HL-60/S4 treated with phorbol 12-myristate 13-acetate at 8.2 ng/mL for 4 days and 3 days (cell line): ENCODE measurements around the gene ATG4B.

Source experiments
- in situ Hi-C: fragments of 300-500 bp; cut with MboI; formaldehyde crosslinking; loops from 2 replicates; pipeline ENCODE4 v1.15.0; 2022; ENCODE audit warnings: low sequenced_read_pairs

The ATG4B gene

DNA sequence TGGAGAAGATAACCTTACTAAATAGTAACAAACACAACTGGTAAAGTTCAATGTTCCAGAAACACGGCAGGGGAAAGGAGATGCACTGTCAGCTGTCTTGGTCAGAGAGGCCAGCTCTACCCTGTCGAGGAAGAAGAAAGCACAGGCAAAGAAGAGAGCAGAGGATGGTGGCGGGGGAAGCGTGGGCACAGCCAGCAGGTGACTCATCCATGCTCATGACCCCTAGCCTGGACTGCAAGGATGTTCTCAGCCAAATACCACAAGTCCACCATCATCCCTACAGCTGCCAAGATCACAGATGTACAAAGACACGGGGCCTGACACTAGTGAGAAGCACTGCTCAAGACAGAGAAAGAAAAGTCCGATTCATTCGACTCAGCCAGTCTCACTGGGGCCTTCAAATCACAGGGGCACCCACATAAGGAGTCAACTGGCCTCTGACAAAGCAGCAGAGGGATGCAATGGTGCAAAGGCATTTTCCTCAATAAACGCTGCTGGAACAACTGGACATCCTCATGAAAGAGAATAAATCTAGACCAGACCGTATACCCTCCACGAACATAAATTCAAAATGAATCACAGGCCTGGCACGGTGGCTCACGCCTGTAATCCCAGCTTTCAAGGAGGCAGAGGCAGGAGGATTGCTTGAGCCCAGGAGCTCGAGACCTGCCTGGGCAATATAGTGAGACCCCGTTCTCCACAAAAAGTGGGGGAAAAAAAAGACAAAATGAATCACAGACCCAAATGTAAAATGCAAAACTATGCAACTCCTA, 43.5 kb downstream of the ATG4B start:
- in situ Hi-C loops, result no loop called here

DNA sequence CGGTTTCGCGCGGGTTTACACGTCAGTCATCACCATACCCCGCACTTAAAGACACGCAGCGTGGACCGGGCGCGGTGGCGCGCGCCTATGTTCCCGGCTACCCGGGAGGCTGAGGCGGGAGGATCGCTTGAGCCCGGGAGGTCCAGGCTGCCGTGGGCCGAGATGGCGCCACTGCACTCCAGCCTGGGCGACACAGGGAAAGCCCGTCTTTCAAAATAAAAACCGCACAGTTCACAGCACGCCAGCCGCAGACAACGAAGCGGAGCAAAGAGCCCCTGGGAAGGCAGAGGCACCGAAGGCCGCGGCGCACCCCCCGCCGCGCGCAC, 48.8 kb downstream of the ATG4B start:
- in situ Hi-C loops, result no loop called here

DNA sequence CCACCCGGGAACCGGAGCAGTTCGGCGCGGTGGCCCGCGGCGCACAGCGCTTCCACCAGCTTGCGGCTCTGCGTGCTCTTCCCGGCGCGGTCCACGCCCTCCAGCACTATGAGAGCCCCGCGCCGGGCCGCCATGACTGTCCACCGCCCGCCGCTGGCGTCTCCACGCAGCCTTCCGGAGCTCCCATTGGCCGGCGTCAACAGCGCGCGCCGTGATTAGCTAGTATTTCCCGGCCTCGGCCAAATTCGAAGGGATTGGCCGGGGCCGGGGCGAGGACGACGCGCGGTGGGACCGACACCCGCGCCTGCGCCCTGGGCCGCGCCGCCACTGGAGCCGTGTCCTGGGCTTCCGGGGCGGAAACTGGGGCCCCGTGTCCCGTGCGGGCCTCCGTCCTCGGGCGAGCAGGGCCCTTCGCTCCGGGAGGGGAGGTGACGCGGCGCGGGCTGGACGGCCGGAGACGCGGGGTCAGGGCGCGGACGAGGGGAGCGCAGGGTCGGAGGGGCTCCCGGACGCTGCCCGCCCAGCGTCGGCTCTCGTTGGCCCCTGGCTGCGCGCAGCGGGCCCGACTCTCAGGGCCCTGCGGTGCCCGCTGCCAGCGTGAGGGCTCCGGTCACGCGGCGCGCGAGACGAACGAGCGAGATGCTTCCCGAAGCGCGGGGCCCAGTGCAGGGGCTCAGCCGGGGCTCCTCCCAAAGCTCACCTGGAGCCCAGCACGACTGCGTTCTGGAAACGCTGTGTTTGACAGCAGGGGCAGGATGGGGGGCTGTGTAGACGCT, 49.3 kb downstream of the ATG4B start, which contains the start of gene DTYMK:
Gene DTYMK (minus strand): TSS at position 166 of the 776 bp plus-strand sequence. CDS start 32 bp downstream, at position 134.
- in situ Hi-C loops, result no loop called here

DNA sequence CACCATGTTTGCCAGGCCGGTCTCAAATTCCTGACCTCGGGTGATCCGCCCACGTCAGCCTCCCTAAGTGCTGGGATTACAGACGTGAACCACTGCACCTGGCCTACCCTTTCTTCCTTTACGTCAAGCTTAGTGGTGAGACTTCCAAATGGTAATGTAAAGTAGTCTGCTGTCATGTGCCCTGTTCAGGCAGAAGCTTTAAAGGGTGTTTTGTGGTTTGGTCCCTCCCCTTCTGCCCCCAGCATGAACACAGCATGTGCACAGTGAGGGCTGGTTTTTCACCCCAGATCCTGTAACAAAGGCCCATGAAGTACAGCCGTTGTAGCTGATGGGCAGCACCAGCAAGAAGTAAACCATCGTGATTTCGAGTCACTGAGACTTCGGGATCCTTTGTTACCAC, 51.8 kb downstream of the ATG4B start:
- in situ Hi-C loops, result no loop called here

DNA sequence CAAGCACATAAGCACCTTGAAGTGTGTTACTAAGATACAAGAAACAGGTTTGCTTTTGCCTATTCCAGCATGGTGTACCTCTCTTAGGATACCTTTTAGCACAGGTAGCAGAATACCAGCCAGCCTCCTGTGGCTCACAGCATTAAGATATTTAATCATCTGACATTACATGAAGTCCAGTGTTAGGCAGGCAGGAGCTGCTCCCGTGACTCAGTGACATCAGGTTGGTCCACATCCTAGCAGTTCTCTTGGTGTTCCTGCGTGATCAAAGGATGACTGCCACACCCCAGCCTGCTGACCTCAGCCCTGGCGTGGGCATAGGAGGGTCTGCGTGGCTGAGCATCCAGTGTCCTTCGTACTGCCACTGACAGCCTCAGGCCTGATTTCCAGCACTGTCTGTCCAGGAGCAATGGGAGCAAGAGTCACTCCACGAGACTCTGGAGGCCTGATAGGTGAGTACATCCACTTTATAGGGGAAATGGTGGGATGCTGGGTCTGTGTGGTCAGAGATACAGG, 52.8 kb downstream of the ATG4B start:
- in situ Hi-C loops, result no loop called here

DNA sequence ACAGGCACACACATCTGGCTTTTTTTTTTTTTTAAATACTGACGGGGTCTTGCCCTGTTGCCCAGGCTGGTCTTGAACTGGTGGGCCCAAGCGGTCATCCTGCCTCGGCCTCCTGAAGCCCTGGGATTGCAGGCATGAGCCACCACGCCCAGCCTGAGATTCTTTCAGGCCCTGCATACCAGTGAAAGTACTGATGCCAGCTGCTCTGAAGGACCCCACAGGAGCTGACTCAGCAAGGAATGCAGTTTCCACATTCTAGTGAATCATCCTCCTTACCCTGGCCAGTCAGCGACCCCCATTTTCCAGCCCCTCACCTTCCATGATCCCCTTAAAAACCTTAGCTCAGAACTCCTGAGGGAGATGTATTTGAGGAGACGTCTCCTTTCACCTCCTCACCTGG, 55.0 kb downstream of the ATG4B start:
- in situ Hi-C loops, result no loop called here

DNA sequence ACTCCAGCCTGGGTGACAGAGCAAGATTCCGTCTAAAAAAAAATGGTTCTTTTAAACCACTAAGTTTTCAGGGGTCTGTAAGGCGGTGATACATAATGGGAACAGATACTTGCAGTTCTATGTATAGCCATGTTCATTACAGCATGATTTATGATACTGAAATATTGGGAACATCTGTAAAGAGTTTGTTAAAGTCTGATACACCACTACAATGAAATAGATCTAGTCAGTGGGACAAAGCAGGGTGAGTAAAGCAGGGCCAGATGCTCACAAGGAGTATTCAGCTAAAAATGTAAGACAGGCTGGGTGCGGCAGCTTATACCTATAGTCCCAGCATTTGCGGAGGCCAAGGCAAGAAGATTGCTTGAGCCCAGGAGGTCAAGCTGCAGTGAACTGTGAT, 58.2 kb downstream of the ATG4B start:
- in situ Hi-C loops, result no loop called here

DNA sequence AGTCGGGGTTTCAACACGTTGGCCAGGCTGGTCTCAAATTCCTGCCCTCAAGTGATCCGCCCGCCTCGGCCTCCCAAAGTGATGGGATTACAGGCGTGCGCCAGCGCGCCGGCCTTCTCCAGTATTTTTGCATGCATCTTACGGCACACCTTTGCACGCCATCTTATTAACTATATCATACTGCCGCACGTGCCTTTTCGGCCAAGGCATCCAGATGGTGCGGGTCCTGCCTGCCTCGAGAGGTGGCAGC, 63.6 kb downstream of the ATG4B start:
- in situ Hi-C loops, result no loop called here

DNA sequence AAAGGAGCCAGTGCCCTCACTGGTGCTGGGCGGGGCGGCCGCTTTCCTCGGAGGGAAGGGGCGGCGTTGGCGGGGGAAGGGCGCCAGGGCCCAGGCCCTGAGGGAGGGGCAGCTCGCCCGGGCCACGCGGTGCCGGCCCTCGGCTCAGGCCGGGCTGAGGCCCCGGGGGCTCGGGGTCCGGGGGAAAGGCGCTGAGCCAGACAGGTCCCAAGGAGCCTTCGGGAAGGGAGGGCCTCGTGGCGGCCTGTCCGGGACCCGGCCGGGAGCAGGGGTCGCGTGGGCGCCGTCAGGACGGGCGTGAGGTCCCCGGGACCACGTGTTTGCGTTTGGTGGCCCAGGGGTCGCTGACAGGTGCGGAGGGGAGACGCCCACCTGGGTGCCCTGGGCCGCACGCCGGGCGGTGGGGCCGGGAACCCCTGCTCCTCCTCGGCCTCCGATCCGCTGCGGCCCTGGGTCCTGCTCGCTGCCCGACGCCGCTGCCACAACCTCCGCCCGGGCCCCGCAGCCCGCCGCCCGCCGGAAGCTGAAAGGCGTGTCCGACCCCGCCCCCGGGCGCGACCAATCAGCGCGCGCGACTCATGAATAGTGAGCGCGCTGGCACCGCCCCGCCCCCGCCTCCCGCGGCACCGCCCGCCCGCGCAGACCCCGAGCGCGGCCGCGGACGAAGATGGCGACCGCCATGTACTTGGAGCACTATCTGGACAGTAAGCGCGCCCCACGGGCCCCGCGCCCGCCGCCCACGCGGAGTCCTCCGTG, 64.1 kb downstream of the ATG4B start, which contains the start of gene ING5:
Gene ING5 (plus strand): TSS at position 641 of the 756 bp plus-strand sequence. CDS start 27 bp downstream, at position 668.
- in situ Hi-C loops, result no loop called here

DNA sequence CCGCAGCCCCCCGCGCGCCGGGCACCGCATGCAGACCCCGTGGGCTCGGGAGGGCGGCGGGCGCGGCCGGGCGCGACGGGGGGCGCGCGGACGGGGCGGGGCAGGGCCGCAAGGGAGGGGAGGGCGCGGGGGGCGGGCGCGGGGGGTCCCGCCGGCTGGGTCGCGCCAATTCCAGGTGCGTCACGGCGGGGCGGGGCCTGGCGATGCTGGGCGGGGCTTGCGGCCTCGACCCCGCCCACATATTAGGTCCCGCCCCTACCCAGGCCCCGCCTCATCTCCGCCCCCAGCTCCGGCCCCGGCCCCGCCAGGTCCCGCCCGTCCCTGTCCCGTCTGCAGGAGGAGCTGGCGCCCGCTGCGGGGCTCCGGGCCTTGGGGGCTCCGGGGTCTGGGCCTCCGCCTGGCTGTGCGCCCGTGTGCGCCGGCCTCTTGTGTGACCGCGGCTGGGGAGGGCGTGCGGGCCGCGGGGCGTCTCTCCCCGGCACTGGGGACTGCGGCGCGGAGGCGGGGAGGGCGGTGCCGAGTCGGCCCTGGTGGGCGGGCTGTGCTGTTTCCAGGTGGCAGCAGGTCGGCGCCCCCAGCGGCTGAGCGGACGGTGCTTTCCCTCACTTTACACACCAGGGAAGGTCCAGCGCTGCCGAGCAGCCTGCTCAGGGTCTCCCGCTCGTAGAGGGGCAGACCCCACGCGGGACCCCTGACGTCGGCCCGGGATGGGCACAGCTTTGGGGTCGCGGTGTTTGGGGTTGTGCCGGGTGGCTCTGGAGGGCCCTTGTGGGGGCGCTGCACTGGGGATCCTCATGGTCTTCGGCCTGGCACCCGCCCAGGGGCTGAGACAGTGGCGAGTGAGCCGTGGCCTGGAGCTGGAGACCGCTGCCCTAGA, 64.9 kb downstream of the ATG4B start:
- in situ Hi-C loops, result no loop called here

DNA sequence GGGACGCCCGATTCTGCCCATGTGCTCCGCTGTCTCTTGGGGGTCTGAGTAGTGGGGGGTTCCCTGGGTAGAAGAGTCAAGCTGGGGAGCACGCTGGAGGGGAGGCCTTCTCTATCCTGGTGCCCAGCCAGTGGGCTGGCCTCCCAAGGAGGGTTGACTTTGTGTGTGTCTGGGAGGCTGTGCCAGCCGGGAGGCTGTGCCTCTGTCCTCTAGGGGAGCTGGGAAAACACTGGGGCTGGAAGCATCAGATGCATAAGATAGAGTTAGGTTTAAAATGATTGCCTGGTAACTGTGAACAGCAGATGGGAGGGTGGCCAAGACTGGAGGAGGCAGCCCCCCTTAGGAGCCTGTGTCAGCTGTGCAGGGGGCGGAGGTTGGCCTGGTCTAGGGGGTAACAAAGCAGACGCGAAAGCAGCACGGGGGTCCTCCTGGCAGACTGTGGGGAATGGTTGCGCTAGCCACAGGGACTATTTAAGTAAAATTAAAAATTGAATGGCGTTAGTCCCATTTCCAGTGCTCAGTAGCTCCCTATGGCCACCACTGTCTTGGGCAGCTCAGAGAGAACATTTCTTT, 65.6 kb downstream of the ATG4B start:
- in situ Hi-C loops, result no loop called here

DNA sequence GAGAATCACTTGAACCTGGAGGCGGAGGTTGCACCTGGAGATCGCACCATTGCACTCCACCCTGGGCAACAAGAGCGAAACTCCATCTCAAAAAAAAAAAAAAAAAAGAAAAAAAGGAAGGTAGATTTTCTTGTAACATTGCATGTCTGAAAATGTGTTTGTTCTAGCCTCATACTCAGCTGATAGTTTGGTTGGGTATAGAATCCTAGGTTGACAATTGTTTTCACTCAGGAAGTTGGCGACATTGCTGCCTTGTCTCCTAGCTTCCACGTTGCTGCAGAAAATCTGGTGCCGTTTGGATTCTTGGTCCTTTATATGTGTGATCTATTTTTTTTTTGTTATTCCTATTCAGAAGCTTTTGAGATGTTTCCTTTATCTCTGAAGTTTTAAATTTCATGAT, 69.0 kb downstream of the ATG4B start:
- in situ Hi-C loops, result no loop called here

DNA sequence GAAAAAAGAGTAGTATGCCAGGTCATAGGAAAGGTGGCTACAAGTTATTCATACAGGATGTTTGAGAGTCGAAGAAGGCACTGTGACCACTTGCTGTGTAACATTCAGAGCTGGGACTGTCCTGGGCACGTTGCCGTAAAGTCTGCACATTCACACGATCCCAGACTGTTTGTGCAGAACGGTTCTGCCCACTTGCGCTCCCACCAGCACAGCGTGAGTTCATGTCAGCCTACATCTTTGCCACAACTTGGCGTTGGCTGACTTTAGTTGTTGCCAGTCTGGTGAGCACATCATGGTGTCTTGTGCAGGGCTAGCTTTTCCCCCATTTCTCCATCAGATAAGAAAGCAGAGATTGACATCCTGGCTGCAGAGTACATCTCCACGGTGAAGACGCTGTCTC, 71.4 kb downstream of the ATG4B start:
- in situ Hi-C loops, result no loop called here

DNA sequence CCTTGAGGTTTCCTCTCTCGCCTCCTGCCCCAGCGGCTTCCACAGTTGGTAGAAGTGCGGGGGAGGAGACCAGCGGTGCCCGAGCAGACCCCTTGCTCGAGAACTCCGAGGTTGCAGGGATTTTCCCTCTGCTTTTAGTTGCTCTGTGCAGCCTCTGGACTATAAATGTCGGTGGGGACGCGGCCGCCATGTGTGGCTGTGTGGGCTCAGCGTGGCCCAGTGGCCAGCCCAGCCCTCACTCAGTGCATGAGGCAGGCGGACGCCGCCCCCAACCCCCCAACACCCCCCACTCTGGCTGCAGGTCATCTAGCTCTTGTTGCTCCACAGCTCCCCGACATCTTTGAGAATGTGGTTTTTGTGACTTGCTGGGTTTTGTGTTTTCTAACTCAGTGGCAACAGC, 81.6 kb downstream of the ATG4B start:
- in situ Hi-C loops, result no loop called here

DNA sequence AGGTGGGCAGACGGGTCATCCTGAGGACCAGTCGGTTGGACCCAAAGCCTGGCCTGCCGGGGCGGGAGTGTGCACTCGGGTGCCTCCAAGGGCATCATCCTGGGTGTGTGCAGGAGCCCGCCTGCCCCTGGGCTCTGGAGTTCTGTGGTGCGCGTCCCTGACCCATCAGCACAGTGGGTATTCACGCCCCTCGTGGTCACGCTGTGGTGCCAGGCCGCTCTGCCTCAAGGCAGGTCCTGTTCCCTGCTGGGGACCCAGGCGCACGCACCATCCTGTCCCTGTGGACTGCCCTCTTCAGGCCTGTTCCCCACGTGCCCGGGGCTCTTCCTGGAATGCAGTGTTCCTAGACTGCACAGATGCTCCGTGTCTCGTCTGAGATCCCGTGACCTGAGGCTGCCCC, 82.6 kb downstream of the ATG4B start:
- in situ Hi-C loops, result no loop called here

DNA sequence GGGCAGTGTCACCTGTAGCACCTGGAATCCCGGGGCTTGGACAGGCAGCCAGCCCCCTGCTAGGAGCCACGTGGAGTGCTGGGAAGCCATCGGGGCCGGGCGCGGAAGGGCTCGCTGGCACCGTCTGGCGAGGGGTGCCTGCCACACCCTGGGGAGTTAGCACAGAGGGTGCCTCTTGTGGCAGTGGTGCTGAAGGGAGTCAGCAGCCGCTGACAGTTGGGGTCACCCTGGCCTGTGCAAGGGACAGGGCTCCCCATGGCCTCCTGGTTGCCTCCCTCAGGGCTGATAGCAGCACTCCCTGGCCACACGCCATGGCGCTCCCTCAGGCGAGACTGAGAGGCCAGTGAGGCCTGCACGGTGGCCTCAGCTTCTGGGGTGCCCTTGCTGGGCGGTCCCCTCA, 83.1 kb downstream of the ATG4B start:
- in situ Hi-C loops, result no loop called here

DNA sequence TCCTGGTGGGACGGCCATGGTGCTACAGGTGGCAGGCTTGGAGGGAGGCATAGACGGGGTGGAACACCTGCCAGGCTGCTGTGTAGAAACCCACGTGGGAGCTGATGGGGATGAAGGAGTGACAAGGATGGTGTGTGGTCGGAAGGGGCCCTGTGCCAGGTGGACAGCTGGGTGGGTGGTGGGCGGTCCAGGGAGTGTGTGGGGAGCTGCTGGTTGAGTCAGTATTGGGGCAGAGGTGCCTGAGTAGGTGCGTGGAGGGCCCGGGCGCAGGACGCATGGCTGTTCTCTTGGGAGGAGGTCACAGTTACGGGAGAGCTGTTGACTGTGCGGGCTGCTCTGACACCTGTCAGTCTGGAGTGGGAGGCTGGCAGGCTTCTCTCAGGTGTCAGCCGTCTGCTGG, 84.4 kb downstream of the ATG4B start:
- in situ Hi-C loops, result no loop called here

DNA sequence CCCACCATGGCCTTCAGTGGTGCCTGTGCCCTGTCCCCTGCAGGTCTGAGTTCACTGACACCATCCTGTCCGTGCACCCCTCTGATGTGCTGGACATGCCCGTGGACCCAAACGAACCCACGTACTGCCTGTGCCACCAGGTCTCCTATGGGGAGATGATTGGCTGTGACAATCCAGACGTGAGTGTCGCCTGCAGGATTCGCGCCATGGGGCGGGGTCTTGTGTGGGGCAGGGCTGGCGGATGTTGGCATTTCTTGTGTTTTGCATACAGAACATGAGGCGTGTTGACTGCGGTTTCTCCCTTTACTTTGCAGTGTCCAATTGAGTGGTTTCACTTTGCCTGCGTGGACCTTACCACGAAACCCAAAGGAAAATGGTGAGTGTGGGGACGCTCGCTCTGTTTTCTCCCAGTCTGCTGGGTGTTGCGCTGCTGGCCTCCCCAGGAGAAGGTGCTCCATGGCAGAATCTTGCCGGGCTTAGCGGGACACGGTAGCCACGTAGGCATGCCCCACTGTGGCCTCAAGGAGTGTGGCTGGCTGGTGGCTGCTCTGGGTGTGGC, 85.5 kb downstream of the ATG4B start:
- in situ Hi-C loops, result no loop called here
